Ishikawa (cell line): ENCODE measurements around the gene TMEM115.

ENCODE experiments used
- EP300 ChIP-seq: IDR thresholded peaks from 2 replicates; pipeline ENCODE4 v1.6.1; 2012; ENCODE audit warnings: borderline replicate concordance
- FOXM1 ChIP-seq: IDR thresholded peaks from 2 replicates; pipeline ENCODE4 v1.6.1; 2012; ENCODE audit warnings: low read depth, borderline replicate concordance

DNA sequence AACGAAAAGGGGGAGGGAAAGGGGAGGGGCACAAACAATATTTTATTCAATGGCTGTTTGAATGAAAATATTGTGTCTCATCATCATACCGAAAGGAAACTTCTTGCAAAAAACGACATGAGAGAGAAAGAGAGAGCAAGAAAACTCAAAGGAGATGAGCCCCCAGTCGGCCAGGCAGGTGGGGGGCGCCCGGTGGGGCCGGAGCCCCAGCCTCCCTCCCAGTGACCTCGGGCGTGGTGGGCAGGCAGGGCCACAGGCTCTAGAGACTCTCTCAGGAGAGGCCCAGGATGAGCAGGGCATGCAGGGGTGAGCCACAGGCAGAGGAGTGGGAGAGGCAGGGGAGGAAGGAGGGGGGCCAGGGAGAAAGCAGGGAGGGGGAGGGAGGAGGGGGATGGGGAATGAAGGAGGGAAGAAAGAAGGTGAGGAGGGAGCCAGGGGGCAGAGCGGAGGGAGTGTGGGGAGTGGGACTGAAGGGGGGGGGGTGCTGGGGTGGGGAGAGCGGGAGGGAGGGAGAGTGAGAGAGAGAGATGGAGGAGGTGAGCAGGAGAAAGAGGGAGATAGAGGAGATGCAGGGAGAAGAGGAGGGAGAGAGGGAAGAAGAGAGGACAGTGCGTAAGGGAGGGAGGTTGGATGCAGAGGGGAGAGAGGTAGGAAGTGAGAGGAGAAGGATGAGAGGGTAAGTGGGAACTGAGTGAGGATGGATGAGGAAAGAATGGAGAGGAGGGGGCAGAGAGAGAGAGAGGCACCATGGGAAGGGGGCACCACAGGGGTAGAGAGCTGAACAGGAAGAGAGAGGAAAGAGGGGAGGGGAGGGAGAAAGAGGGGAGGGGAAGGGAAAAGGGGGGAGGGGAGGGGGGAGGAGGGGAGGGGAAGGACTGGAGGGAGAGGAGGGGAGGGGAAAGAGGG lies 14.1 kb upstream of the TMEM115 start:
- TF ChIP-seq EP300 = no peak
- no peak for TF ChIP-seq FOXM1
